HCT116 (cell line): ENCODE data around the gene NPLOC4. TPM values are rescaled to one million over a fixed set of nuclear protein-coding genes. Genes with fewer than 3 reads are reported as not detected.

Experiments
- ATAC-seq: fragments of 200-7000 bp; cut with Tn5 transposase; 2 replicates; pipeline ENCODE4 v1.9.1; 2020; ENCODE audit warnings: mild to moderate bottlenecking, moderate library complexity
- BruUV-seq: library from RNA; stranded (reverse); fragments of 400-500 nt; replicated peaks from 2 replicates; lab custom pipeline; 2021; lab: Mats Ljungman, UMichigan
- CTCF ChIA-PET: fragments of 300-600 bp; sonication (Branson Sonifier 250); formaldehyde crosslinking; loops from one replicate; lab custom pipeline; 2021; ENCODE audit warnings: antibody characterized with exemption; lab: Charles Lee
- POLR2A ChIA-PET: fragments of 300-600, 350-600 bp; sonication (Branson Sonifier 250); formaldehyde crosslinking; loops from one replicate; lab custom pipeline; 2021; ENCODE audit warnings: antibody characterized with exemption; lab: Charles Lee
- RAD21 ChIA-PET, 2 experiments: fragments of 300-600 bp; sonication (Branson Sonifier 250); formaldehyde crosslinking; loops; one replicate each; lab custom pipeline; 2023; ENCODE audit warnings: low total read pairs in 2 of 2; ENCODE audit not compliant: uncharacterized antibody in 2 of 2, unreplicated experiment in 2 of 2, low non-redundant PET in 1 of 2; lab: Charles Lee
- DNase-seq: peaks from one replicate; pipeline ENCODE4 v3.0.0-alpha.2; 2010; ENCODE audit warnings: low read depth, low spot score
- H2AFZ ChIP-seq: fragments of 200-600 bp; shearing (Covaris generic), sonication (generic); 2 replicates; pipeline ENCODE4 v1.6.1; 2017; ENCODE audit warnings: low read depth, mixed run types, mixed read lengths, antibody characterized with exemption, low read length; ENCODE audit not compliant: poor library complexity, severe bottlenecking
- H3K27ac ChIP-seq: 2 replicates; pipeline ENCODE4 v1.5.1; 2012; ENCODE audit warnings: low read depth, low read length
- H3K27me3 ChIP-seq: fragments of 200-600 bp; sonication (generic); 2 replicates; pipeline ENCODE4 v1.6.1; 2016; ENCODE audit warnings: mixed run types, low read length, mixed read lengths; ENCODE audit not compliant: insufficient read depth
- H3K36me3 ChIP-seq, 2 experiments: fragments of 200-500 bp in 1 of 2; fragments of 200-600 bp in 1 of 2; sonication (Bioruptor generic) in 1 of 2; sonication (generic) in 1 of 2; 2 replicates each; pipeline versions ENCODE4 v1.5.1 to v1.6.1; 2014 to 2016; ENCODE audit warnings: low read length in 2 of 2, inconsistent platforms in 1 of 2, mixed read lengths in 1 of 2, mixed run types in 1 of 2; ENCODE audit not compliant: insufficient read depth in 2 of 2, control insufficient read depth in 1 of 2
- H3K4me1 ChIP-seq, 2 experiments: fragments of 200-600 bp in 1 of 2; sonication (generic) in 1 of 2; 2 replicates each; pipeline versions ENCODE4 v1.5.1 to v1.6.1; 2012 to 2017; ENCODE audit warnings: low read length in 2 of 2, inconsistent platforms in 1 of 2, mild to moderate bottlenecking in 1 of 2, mixed read lengths in 1 of 2, mixed run types in 1 of 2, moderate library complexity in 1 of 2; ENCODE audit not compliant: insufficient read depth in 2 of 2, control insufficient read depth in 1 of 2
- H3K4me2 ChIP-seq: fragments of 200-600 bp; sonication (generic); 2 replicates; pipeline ENCODE4 v1.6.1; 2017; ENCODE audit warnings: mixed run types, low read length, mixed read lengths
- H3K4me3 ChIP-seq, 2 experiments: fragments of 200-600 bp in 1 of 2; sonication (generic) in 1 of 2; replicated peaks in 1 of 2; 2 replicates each; pipeline ENCODE4 v1.5.1; 2011 to 2016; ENCODE audit warnings: low read length in 2 of 2, control low read depth in 1 of 2, low read depth in 1 of 2, mild to moderate bottlenecking in 1 of 2, mixed read lengths in 1 of 2, mixed run types in 1 of 2
- H3K79me2 ChIP-seq: fragments of 200-600 bp; sonication (generic); 2 replicates; pipeline ENCODE4 v1.6.1; 2017; ENCODE audit warnings: mild to moderate bottlenecking, mixed run types, low read length, moderate library complexity, mixed read lengths; ENCODE audit not compliant: insufficient read depth
- H3K9ac ChIP-seq: fragments of 200-600 bp; sonication (generic); 2 replicates; pipeline ENCODE4 v1.6.1; 2016; ENCODE audit warnings: low read length, mixed read lengths
- H3K9me2 ChIP-seq: fragments of 200-600 bp; sonication (generic), shearing (Covaris generic); 2 replicates; pipeline ENCODE4 v1.6.1; 2017; ENCODE audit warnings: mixed run types, mild to moderate bottlenecking, moderate library complexity; ENCODE audit not compliant: insufficient read depth
- H3K9me3 ChIP-seq, 2 experiments: fragments of 200-500 bp in 1 of 2; fragments of 200-600 bp in 1 of 2; sonication (Bioruptor generic) in 1 of 2; sonication (generic) in 1 of 2; 2 replicates each; pipeline ENCODE4 v1.6.1; 2014 to 2017; ENCODE audit warnings: low read length in 2 of 2, mixed read lengths in 2 of 2, inconsistent platforms in 1 of 2, low read depth in 1 of 2, mild to moderate bottlenecking in 1 of 2, mixed run types in 1 of 2, moderate library complexity in 1 of 2; ENCODE audit not compliant: control insufficient read depth in 1 of 2, insufficient read depth in 1 of 2
- H4K20me1 ChIP-seq: fragments of 200-600 bp; sonication (generic), shearing (Covaris generic); 2 replicates; pipeline ENCODE4 v1.6.1; 2017; ENCODE audit warnings: mixed run types, mild to moderate bottlenecking, moderate library complexity; ENCODE audit not compliant: insufficient read depth
- ATF3 ChIP-seq: IDR thresholded peaks from 2 replicates; pipeline ENCODE4 v1.6.1; 2012
- CBX3 ChIP-seq: IDR thresholded peaks from 2 replicates; pipeline ENCODE4 v1.6.1; 2012; ENCODE audit warnings: low read depth
- CEBPB ChIP-seq: IDR thresholded peaks from 2 replicates; pipeline ENCODE4 v1.6.1; 2012; ENCODE audit warnings: low read depth
- EGR1 ChIP-seq: IDR thresholded peaks from 2 replicates; pipeline ENCODE4 v1.6.1; 2012; ENCODE audit warnings: low read depth
- EZH2phosphoT487 ChIP-seq: fragments of 200-600 bp; IDR thresholded peaks from 2 replicates; pipeline ENCODE4 v1.6.1; 2018; ENCODE audit warnings: antibody characterized with exemption, borderline replicate concordance
- POLR2A ChIP-seq: IDR thresholded peaks from 2 replicates; pipeline ENCODE4 v1.7.0; 2011; ENCODE audit warnings: borderline replicate concordance; ENCODE audit not compliant: insufficient read depth, insufficient read length; ENCODE audit errors: extremely low read depth
- POLR2AphosphoS5 ChIP-seq: IDR thresholded peaks from 2 replicates; pipeline ENCODE4 v1.6.1; 2011; ENCODE audit warnings: mild to moderate bottlenecking, low read depth, low read length, moderate library complexity
- RAD21 ChIP-seq: IDR thresholded peaks from 2 replicates; pipeline ENCODE4 v1.6.1; 2012; ENCODE audit warnings: low read depth, mild to moderate bottlenecking
- SIN3A ChIP-seq: IDR thresholded peaks from 2 replicates; pipeline ENCODE4 v1.6.1; 2012; ENCODE audit warnings: low read depth
- SRF ChIP-seq: IDR thresholded peaks from 2 replicates; pipeline ENCODE4 v1.6.1; 2012; ENCODE audit warnings: low read depth
- TCF7L2 ChIP-seq: IDR thresholded peaks from 2 replicates; pipeline ENCODE4 v1.7.0; 2011; ENCODE audit warnings: borderline replicate concordance, inconsistent platforms; ENCODE audit not compliant: insufficient read depth, insufficient read length; ENCODE audit errors: extremely low read depth
- YY1 ChIP-seq: IDR thresholded peaks from 2 replicates; pipeline ENCODE4 v1.6.1; 2011; ENCODE audit warnings: low read length, low read depth, moderate library complexity, mild to moderate bottlenecking; ENCODE audit not compliant: insufficient replicate concordance; ENCODE audit errors: extremely low read depth
- ZFX ChIP-seq: fragments of 450-650 bp; IDR thresholded peaks from 2 replicates; pipeline ENCODE4 v1.6.1; 2017
- intact Hi-C: fragments of 100-400 bp; cut with micrococcal nuclease; formaldehyde crosslinking; loops from 2 replicates; pipeline ENCODE4 v1.10.0; 2022
- total RNA-seq: library from RNA; stranded (reverse); gene quantifications from one replicate; pipeline ENCODE4 v1.2.1, GENCODE V29; 2021; ENCODE audit not compliant: unreplicated experiment
- TF ChIP-seq, protein P1 (sequence below): IDR thresholded peaks from 2 replicates; pipeline ENCODE4 v1.6.1; 2012

Gene NPLOC4
- total RNA-seq, 1 experiment from 2014 or later: 137 TPM

DNA sequence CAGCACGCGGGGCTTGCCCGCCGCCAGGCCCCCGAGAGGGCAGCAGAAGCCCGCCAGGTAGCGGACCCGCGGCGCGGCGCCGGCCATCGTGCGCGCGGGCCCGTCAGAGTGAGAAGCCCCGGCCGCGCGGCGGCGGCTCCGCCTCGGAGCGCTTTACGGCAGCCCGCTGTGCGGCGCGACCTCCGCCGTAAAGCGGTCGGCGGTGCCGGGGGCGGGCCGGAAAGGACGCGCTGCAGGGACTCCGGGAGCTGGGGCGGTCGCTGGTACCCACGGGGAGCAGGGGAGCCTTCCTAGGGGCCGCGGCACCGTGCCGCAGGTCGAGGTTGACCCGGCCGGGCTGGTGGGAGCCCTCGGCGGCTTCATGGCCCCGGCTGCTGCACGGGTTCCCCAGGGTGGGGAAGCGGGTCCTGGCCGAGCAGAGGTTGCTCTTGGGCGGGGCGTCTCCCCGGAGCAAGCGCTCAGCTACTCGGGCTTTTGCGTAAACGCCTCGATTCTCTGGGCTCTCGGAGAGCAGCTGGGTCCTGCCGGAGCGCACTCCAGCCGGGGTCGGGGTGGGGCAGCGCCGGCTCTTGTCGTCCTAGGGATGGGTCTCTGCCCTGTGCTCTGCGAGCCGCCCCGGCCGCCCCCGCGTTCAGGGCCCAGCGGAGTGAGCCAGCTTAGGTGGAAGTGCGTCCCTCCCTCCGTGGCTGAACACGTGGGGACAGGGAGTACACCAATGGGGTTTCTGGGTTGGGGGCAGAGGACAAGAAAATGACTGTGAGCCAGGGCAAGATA is 84.5 kb downstream of the NPLOC4 start, which contains the start of gene FAAP100:
Gene FAAP100 (minus strand): TSS at position 110 of the 774 bp plus-strand sequence. CDS start 23 bp downstream, at position 87.
- CTCF ChIA-PET: interaction anchor here (0.6 to 1.4 kb wide), 3 partner anchors 10 to 48 kb away, joined by 3 read pairs; partner anchors contain the start of gene ACTG1
- POLR2A ChIA-PET: interaction anchor here (0.9 to 1.6 kb wide), 13 partner anchors 8 to 254 kb away, joined by 3 to 12 read pairs (median 4); partner anchors contain the start of genes ACTG1 and NPLOC4
- RAD21 ChIA-PET: interaction anchor here in 1 of 2 experiments (0.6 kb wide), 1 partner anchor 10 kb away, joined by 3 read pairs; no protein-coding TSS in a partner anchor
- peak within 1 kb of the TSS; percentile 80 for H3K9ac ChIP-seq
- peak; percentile 65 for ATAC-seq
- peaks cover 40% of the 10 kb centered on the region for H3K79me2 ChIP-seq
- TSS peak; percentile 67 for BruUV-seq
- H3K27ac ChIP-seq: peak within 1 kb of the TSS; percentile 86
- no peak within 1 kb of the TSS for H2AFZ ChIP-seq
- H3K36me3 ChIP-seq: peaks cover 15 to 37% of the 10 kb centered on the region in 2 experiments
- no peaks in the 10 kb centered on the region for H3K9me2 ChIP-seq
- intact Hi-C loops: loop anchor here (5.0 to 10.0 kb wide), 2 partner anchors 50 to 142 kb away; no protein-coding TSS in a partner anchor
- H3K4me3 ChIP-seq: peak within 1 kb of the TSS; percentile 94 to 96
- no peaks in the 10 kb centered on the region for H3K27me3 ChIP-seq
- peaks cover 17 to 43% of the 10 kb centered on the region in 2 experiments for H3K4me1 ChIP-seq
- TF ChIP-seq YY1 (peak; percentile 76), ZFX (peak; percentile 85; the same call in 1 of the 2 replicates), TCF7L2 (no peak), SIN3A (peak; percentile 70), POLR2AphosphoS5 (peak; percentile 87), CEBPB (no peak), ATF3 (no peak), CBX3 (no peak), SRF (no peak), EZH2phosphoT487 (no peak), EGR1 (peak; percentile 96), RAD21 (no peak), POLR2A (peak; percentile 86)
- TF ChIP-seq, protein P1, sequence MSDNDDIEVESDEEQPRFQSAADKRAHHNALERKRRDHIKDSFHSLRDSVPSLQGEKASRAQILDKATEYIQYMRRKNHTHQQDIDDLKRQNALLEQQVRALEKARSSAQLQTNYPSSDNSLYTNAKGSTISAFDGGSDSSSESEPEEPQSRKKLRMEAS: peak; percentile 89
- peak within 1 kb of the TSS; percentile 82 for H3K4me2 ChIP-seq
- no peaks in the 10 kb centered on the region for H4K20me1 ChIP-seq
- DNase-seq: peak; percentile 70
- H3K9me3 ChIP-seq: no peaks in the 10 kb centered on the region
